ENCODE results near the gene KDM2A.
A peak's percentile ranks its signal among the peaks of the same experiment; 100 is the strongest.

Gene KDM2A

GRCh38 chr11:67284811-67285540 is 165.9 kb downstream of the KDM2A start:
- no peak for DNase-seq (ENCODE audit: low read depth, low spot score)

DNA sequence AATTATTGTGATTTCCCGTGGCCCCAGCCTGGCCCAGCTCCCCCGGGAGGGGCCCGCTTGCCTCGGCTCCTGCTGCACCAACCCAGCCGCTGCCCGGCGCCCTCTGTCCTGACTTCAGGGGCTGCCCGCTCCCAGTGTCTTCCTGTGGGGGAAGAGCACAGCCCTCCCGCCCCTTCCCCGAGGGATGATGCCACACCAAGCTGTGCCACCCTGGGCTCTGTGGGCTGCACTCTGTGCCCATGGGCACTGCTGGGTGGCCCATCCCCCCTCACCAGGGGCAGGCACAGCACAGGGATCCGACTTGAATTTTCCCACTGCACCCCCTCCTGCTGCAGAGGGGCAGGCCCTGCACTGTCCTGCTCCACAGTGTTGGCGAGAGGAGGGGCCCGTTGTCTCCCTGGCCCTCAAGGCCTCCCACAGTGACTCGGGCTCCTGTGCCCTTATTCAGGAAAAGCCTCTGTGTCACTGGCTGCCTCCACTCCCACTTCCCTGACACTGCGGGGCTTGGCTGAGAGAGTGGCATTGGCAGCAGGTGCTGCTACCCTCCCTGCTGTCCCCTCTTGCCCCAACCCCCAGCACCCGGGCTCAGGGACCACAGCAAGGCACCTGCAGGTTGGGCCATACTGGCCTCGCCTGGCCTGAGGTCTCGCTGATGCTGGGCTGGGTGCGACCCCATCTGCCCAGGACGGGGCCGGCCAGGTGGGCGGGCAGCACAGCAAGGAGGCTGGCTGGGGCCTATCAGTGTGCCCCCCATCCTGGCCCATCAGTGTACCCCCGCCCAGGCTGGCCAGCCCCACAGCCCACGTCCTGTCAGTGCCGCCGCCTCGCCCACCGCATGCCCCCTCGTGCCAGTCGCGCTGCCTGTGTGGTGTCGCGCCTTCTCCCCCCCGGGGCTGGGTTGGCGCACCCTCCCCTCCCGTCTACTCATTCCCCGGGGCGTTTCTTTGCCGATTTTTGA is 166.8 kb downstream of the KDM2A start:
- no peak for DNase-seq (ENCODE audit: low read depth, low spot score)

- DNase-seq (ENCODE audit: low read depth, low spot score): no peak
Measured at GRCh38 chr11:67286621-67287333, 167.7 kb downstream of the KDM2A start.

GRCh38 chr11:67287355-67288197 is 168.5 kb downstream of the KDM2A start:
- no peak for DNase-seq (ENCODE audit: low read depth, low spot score)

- DNase-seq (ENCODE audit: low read depth, low spot score): no peak
Measured at GRCh38 chr11:67288198-67288451, 169.1 kb downstream of the KDM2A start.

DNA sequence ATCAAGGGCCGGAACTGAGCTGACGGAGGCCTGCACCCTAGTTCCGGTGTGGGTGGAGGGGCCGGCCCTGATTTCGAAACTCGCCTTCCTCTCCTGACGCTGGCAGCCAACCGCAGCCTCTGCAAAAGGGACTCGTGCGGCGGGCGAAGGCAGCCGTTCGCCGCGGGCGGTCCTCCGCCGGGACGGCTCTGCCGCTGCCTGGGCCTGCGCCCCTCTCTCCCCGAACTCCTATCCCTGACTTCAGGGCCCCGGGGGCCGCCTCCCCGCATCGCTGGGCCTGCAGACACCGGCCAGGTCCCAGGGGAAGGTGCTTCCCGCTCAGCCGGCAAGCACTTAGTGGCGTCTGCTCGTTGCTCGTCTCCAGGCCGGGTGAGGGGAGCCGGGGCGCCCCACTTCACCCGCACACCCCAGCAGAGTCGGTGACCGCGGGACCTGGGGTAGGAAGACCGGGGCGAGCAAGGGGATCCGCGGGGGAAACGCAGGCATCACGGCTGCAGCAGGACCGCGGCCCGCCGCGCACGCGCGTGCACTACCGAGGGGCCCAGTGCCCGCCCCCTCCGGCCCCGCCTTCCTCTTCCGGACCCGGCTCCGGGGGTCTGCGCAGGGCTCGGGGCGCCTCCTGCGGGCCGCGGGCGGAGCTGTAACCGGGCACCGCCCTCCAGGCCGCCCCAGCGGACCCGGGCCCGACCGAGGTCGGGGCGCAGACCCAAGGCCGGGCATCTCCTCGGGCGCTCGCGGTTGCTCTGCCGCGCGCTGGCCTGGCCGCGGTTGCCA is 169.6 kb downstream of the KDM2A start:
- peak; percentile 58 for DNase-seq (ENCODE audit: low read depth, low spot score)

GRCh38 chr11:67289226-67289650 is 170.2 kb downstream of the KDM2A start, which contains the start of gene ANKRD13D:
Gene ANKRD13D (plus strand): TSS chr11:67289303. CDS start chr11:67289461, 158 bp downstream.
- DNase-seq (ENCODE audit: low read depth, low spot score): no peak

DNA sequence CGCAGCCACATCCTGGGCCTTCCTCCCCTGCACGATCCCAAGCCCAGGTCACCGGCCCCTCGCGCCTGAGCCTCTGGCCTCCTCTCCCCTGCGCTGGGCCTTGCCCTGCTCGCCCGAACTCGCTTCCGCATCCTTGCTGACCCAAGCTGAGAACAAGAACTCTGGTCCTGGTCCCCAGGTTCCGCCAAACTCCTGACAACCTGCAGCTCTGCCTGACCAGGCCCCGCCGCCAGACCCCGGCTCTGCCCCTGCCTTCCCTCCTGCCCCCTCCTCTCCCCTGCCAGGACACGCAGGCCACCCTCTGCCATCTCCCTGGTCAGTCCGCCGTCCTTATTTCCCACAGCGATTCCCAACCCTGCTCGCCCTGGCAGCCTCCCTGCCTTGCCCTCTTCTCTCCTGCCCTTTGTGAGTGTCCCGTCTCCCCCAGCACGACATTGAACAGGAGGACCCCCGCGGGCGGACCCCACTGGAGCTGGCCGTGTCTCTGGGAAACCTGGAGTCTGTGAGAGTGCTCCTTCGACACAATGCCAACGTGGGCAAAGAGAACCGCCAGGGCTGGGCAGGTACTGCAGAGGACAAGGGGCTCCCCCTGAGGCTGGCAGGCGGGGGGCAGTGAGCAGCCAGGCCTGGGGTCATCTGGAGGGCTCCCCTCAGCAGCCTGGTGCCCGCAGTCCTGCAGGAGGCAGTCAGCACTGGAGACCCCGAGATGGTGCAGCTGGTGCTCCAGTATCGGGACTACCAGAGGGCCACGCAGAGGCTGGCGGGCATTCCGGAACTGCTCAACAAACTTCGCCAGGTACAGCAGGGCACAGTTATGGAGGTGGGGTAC is 170.8 kb downstream of the KDM2A start:
- no peak for DNase-seq (ENCODE audit: low read depth, low spot score)

GRCh38 chr11:67290801-67291200 is 171.7 kb downstream of the KDM2A start:
- no peak for DNase-seq (ENCODE audit: low read depth, low spot score)

- no peak for DNase-seq (ENCODE audit: low read depth, low spot score)
Measured at GRCh38 chr11:67291481-67292381, 172.7 kb downstream of the KDM2A start.

GRCh38 chr11:67292671-67293070 is 173.6 kb downstream of the KDM2A start:
- no peak for DNase-seq (ENCODE audit: low read depth, low spot score)

DNA sequence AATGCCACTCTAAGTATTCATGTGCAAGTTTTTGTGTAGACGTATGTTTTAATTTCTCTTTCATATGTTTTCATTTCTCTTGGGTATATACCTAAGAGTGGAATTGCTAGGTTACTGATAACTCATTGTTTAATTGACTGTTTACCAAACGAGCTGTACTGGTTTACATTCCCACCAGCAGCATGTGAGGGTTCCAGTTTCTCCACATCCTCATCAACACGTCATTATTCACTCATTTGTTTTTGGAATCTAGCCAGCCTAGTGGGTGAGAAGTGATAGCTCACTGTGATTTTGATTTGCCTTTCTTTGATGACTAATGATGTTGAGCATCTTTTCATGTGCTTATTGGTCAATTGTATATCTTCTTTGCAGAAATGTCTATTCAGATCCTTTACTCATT is 174.0 kb downstream of the KDM2A start:
- no peak for DNase-seq (ENCODE audit: low read depth, low spot score)

DNA sequence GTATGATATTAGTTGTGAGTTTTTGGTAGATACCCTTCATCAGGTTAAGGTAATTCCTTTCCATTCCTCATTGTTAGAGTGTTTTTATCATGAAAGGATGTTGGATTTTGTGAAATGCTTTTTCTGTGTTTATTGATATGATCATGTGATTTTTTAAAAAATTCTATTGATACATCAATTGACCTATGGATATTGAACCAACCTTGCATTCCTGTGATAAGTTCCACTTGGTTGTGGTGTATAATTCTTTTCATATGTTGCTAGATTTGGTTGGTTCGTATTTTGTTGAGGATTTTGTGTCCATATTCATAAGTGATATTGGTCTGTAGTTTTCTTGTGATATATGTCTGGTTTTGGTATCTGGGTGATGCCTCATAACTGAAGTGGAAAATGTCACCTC is 176.8 kb downstream of the KDM2A start:
- no peak for DNase-seq (ENCODE audit: low read depth, low spot score)

GRCh38 chr11:67298786-67299185 is 179.7 kb downstream of the KDM2A start:
- DNase-seq (ENCODE audit: low read depth, low spot score): no peak

GRCh38 chr11:67299471-67300191 is 180.6 kb downstream of the KDM2A start:
- no peak for DNase-seq (ENCODE audit: low read depth, low spot score)

DNA sequence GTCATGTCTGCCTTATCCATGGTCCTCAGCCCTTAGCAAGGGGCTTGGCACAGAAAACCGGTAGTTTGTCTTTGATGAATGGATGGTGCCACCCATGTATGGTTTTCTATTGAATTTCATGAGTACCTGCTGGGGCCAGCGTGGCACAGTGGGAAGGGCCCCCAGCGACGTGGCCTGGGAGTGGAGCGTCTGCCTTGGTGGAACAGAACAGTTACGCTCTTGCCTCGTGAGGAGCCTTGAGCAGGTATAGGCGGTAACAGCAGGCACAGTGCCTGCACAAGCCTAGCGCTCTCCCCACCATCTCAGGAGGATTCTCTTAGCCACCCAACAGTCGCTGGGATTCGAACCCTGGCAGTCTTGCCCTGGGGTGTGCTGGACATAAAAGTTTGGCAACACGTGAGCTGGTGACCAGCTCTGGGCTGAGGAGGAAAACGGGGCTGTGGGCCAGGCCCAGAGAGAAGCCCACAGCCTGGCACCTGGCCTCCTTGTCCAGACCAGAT is 181.2 kb downstream of the KDM2A start:
- DNase-seq (ENCODE audit: low read depth, low spot score): no peak

DNA sequence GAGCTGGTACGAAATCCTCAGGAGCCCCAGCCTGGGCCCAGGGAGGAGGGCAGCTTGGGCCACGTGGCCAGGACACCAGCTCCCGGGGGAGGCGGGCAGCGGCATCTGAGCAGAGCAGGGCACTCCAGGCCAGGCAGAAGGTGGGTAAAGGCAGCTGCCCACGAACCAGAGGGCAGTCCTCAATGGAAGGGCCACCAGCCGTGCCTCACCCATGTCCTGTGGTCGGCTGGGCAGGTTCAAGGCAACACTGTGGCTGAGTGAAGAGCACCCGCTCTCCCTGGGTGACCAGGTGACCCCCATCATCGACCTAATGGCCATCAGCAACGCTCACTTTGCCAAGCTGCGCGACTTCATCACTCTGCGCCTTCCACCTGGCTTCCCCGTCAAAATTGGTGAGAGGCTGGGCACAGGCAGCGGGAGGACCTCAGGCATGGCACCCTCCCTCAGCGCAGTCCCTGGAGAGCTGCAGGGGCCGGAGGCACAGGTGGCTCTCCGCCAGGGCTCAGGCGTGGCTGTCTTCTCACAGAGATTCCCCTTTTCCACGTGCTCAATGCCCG is 181.8 kb downstream of the KDM2A start:
- DNase-seq (ENCODE audit: low read depth, low spot score): no peak
